ENCODE results near the gene SETBP1.

- no peak for TF ChIP-seq CTCF (IDR thresholded peaks at IDR 0.05)
- TF ChIP-seq POLR2A (IDR thresholded peaks at IDR 0.05): no peak
These were observed 119.3 kb downstream of the SETBP1 start for GRCh38 chr18:44799907-44800421.
